ENCODE measurements around the gene PARP15.

PARP15 gene

DNA sequence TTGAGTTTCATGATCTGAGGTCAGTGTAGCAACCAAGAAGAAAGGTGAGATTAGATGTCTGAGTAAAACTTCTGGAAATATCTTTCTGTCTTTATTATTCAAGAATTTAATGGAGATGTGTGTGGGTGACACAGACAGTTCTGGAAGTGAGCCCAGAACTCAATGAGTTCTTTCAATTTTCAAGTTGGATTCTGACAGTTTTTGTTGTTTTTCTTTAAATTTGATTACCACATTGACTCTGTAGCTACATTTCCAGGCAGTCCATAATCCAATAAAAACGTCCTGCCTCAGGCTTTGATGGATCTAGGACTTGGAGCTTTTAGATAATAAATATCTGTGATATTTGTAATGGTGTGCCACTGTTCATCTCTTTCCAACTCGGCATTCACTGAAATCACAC, 99.3 kb downstream of the PARP15 start:
- no peak for TF ChIP-seq CREB1 (IDR thresholded peaks at IDR 0.05; ENCODE audit: low read depth)

DNA sequence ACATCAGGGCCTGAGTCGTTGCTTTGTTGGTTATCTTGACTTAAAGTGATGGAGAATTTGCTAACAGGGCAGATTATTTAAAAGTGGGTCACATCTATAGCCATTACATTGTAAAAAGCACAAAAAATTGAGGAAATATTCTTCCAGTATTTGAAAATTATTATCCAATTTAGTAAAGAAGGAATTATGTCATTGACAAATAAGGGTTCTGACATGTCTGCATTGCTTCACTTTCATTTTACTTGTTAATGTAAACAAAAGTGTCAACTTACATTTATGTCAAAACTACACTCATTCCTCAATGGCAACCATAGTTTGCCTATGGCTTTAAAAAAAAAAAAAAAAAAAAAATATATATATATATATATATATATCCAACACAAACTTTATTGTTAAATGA, 99.8 kb downstream of the PARP15 start:
- TF ChIP-seq CREB1 (IDR thresholded peaks at IDR 0.05; ENCODE audit: low read depth) = no peak
- TF ChIP-seq ZBTB7A (IDR thresholded peaks at IDR 0.05; ENCODE audit: low read depth) = no peak
- TF ChIP-seq CEBPB (IDR thresholded peaks at IDR 0.05) = no peak
- no peak for TF ChIP-seq FOXM1 (IDR thresholded peaks at IDR 0.05; ENCODE audit: borderline replicate concordance, low read depth)
- no peak for TF ChIP-seq EP300 (IDR thresholded peaks at IDR 0.05; ENCODE audit: borderline replicate concordance)
- TF ChIP-seq, protein P1, sequence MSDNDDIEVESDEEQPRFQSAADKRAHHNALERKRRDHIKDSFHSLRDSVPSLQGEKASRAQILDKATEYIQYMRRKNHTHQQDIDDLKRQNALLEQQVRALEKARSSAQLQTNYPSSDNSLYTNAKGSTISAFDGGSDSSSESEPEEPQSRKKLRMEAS (IDR thresholded peaks at IDR 0.05) = no peak
- TF ChIP-seq, protein P2, sequence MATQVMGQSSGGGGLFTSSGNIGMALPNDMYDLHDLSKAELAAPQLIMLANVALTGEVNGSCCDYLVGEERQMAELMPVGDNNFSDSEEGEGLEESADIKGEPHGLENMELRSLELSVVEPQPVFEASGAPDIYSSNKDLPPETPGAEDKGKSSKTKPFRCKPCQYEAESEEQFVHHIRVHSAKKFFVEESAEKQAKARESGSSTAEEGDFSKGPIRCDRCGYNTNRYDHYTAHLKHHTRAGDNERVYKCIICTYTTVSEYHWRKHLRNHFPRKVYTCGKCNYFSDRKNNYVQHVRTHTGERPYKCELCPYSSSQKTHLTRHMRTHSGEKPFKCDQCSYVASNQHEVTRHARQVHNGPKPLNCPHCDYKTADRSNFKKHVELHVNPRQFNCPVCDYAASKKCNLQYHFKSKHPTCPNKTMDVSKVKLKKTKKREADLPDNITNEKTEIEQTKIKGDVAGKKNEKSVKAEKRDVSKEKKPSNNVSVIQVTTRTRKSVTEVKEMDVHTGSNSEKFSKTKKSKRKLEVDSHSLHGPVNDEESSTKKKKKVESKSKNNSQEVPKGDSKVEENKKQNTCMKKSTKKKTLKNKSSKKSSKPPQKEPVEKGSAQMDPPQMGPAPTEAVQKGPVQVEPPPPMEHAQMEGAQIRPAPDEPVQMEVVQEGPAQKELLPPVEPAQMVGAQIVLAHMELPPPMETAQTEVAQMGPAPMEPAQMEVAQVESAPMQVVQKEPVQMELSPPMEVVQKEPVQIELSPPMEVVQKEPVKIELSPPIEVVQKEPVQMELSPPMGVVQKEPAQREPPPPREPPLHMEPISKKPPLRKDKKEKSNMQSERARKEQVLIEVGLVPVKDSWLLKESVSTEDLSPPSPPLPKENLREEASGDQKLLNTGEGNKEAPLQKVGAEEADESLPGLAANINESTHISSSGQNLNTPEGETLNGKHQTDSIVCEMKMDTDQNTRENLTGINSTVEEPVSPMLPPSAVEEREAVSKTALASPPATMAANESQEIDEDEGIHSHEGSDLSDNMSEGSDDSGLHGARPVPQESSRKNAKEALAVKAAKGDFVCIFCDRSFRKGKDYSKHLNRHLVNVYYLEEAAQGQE (IDR thresholded peaks at IDR 0.05; ENCODE audit: low read depth) = no peak
- no peak for TF ChIP-seq TCF12 (IDR thresholded peaks at IDR 0.05; ENCODE audit: low read depth)
- TF ChIP-seq TAF1 (IDR thresholded peaks at IDR 0.05; ENCODE audit: low read depth) = no peak

DNA sequence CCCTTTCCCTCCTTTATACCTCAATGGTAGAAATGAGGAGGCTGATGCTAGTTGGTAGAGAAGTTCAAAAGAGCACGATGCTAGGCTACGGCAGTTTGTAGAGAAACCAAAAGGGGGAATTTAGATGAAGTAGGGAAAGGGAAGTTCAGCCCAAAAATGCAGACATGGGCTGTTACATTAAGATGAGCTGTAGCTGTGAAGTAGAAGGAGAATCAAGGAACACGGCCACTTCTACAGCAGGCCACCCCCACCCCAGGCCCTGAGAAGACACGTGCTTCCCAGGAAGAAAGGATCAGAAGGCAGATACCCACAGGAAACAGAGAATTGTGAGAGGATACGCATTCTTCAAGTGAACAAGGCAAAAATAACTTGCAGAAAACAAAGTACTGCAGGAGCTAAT, 101.1 kb downstream of the PARP15 start:
- TF ChIP-seq TAF1 (IDR thresholded peaks at IDR 0.05; ENCODE audit: low read depth) (no peak), FOXM1 (IDR thresholded peaks at IDR 0.05; ENCODE audit: borderline replicate concordance, low read depth) (no peak), RAD21 (IDR thresholded peaks at IDR 0.05; ENCODE audit: low read depth) (no peak), EP300 (IDR thresholded peaks at IDR 0.05; ENCODE audit: borderline replicate concordance) (no peak), CREB1 (IDR thresholded peaks at IDR 0.05; ENCODE audit: low read depth) (no peak), NFIC (IDR thresholded peaks at IDR 0.05) (no peak), EGR1 (IDR thresholded peaks at IDR 0.05) (no peak), ZBTB7A (IDR thresholded peaks at IDR 0.05; ENCODE audit: low read depth) (no peak), CEBPB (IDR thresholded peaks at IDR 0.05) (no peak), TEAD4 (IDR thresholded peaks at IDR 0.05) (no peak), YY1 (IDR thresholded peaks at IDR 0.05; ENCODE audit: low read depth) (no peak)
- TF ChIP-seq, protein P2 (IDR thresholded peaks at IDR 0.05; ENCODE audit: low read depth) = no peak
- TF ChIP-seq, protein P3, sequence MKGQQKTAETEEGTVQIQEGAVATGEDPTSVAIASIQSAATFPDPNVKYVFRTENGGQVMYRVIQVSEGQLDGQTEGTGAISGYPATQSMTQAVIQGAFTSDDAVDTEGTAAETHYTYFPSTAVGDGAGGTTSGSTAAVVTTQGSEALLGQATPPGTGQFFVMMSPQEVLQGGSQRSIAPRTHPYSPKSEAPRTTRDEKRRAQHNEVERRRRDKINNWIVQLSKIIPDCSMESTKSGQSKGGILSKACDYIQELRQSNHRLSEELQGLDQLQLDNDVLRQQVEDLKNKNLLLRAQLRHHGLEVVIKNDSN (IDR thresholded peaks at IDR 0.05) = no peak

DNA sequence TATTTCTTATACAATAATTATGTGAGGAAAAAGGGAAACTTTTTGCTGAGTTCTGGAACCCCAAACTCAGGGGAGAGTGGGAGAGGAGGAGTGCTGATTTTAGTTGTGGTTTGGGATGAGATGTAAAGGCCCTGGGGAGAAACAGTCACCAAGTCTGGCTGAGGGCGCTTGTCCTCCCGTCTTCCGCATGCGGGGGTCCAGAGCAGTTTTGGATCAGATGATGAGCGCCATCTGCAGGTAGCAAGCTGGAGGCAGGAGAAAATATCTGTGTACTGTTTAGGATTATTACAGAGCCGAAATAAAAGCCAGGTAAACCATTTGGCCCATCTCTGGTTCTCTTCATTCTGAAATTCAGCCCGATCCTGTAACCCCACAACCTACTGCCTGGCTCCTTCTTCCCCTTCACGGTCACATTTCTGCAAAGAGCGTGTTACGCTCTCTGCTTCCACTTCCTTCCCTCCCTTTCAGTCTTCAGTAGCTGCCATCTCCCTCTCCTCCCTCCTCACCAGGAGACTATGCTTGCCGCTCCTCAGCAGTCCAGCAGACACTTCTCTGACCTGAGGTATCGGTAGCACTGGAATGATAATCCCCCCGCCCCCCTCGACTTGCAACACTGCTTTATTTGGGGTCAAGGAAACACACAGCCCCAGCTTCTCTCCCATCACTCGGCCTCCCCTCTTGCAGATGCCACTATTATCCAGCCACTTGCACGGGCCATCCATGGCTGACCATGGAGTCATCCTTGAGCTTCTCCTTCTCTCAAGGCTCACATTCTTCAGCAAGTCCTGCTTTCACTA, 101.8 kb downstream of the PARP15 start:
- TF ChIP-seq ZBTB7A (IDR thresholded peaks at IDR 0.05; ENCODE audit: low read depth) (no peak), RAD21 (IDR thresholded peaks at IDR 0.05; ENCODE audit: low read depth) (peak; percentile 92), FOXM1 (IDR thresholded peaks at IDR 0.05; ENCODE audit: borderline replicate concordance, low read depth) (no peak), EP300 (IDR thresholded peaks at IDR 0.05; ENCODE audit: borderline replicate concordance) (no peak), TAF1 (IDR thresholded peaks at IDR 0.05; ENCODE audit: low read depth) (no peak)
- TF ChIP-seq, protein P1 (IDR thresholded peaks at IDR 0.05) = no peak

DNA sequence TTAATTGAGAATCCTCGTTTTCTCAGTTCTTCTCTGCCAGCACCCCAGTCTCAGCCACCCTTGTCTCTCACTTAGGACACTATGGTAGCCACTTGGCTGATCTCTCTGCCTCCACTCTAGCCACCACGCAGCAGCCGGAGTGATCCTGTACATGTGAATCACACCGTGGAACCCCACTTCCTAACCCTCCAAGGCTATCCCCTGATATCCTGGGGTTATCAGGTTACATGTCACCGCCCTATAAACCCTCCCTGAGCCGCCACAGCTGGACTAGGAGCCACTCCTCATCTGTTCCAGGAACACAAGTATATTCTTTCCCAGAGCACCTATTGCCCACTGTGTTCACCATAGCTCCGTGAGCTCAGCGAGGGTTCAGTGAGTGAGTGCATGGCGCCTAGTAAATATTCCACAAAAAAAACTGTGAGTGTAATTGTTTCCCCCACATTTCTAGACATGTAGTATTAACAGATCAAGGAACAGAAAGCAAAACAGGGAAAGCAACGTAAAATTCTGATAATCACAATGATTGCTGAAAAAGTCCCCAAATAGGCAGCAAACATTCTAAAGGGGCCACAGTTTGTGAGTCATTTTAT, 102.5 kb downstream of the PARP15 start:
- TF ChIP-seq EGR1 (IDR thresholded peaks at IDR 0.05) = no peak
- TF ChIP-seq CEBPB (IDR thresholded peaks at IDR 0.05) = no peak
- TF ChIP-seq EP300 (IDR thresholded peaks at IDR 0.05; ENCODE audit: borderline replicate concordance) = no peak
- TF ChIP-seq TEAD4 (IDR thresholded peaks at IDR 0.05) = no peak
- TF ChIP-seq, protein P2 (IDR thresholded peaks at IDR 0.05; ENCODE audit: low read depth) = no peak
- TF ChIP-seq FOXM1 (IDR thresholded peaks at IDR 0.05; ENCODE audit: borderline replicate concordance, low read depth) = no peak

Measured in Ishikawa (cell line).